Activated T-cell treated with anti-CD3 and anti-CD28 coated beads for 24 hours (primary cell): ENCODE data around the gene GPR6.

Experiments used
- DNase-seq: peaks from one replicate; pipeline ENCODE4 v3.0.0-alpha.2; 2020; ENCODE audit warnings: low read depth

GPR6 gene

DNA sequence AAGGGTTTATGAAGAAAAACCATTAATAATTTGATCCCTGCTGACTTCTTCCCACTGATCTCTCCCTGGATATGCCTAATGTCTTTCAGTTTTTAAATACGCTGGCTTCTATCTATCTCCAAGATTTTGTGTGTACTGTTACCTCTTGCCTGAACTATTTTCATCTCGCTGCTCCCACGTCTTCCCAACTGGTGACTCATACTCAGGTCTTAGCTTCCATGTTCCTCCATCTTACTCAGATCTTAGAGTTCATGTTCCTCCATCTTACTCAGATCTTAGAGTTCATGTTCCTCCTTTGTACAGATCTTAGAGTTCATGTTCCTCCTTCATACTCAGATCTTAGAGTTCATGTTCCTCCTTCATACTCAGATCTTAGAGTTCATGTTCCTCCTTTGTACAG lies 21.6 kb downstream of the GPR6 start:
- DNase-seq, result no peak

DNA sequence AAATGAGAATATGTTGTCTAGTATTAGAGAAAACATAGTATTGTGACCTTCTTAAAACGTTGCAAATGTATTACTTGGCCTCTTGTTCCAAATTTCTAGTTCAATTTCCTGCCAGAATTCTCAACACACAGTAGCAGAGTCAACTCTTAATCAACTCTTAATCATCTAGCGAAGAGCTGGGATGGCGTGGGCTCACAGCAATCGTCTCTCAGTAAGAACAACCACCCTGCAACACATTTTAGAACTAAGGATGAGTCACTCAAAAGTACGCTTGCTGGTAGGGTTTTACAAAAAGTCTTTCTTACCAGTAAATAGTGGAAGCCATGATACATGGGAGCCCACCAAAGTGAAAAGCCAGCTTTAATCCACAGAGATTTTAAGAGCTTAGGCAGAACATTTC lies 24.6 kb downstream of the GPR6 start:
- DNase-seq, result no peak

DNA sequence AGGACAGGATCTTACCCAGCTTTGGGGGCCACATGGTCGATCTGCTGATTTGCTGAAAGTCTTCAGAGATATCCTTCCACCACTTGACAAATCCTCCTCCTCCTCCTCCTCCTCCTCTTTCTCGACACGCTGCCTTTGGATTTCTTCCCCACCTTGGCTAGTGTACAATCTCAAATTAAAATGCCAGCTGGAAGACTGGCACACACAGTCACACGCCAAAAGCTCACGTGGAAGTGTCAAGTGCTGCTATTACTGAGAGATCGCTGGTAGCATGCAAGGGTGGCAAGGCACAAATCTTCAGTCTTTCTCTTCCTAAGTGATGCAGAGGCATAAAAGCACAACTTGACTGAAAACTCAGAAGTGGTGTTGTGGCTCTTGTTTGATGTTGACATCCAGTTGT lies 35.3 kb downstream of the GPR6 start:
- DNase-seq, result no peak

DNA sequence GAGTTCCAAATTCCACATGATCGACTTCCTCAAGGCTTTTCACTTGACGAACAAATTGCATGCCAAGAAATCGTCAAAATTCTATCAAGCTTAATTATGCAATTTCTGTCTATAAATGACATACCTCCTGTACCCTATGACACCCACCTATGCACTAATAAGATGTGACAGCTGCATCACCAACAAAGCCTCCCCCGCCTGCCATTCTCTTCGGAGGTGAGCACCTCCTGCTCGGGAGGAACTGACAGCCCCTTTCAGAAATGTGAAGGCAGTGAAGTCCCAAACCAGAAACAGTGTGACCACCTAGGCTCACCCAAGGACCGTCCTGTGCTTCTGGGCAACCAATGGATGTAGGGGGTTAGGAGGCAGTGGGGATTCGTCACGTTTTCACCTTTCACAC lies 37.1 kb downstream of the GPR6 start:
- DNase-seq, result no peak

DNA sequence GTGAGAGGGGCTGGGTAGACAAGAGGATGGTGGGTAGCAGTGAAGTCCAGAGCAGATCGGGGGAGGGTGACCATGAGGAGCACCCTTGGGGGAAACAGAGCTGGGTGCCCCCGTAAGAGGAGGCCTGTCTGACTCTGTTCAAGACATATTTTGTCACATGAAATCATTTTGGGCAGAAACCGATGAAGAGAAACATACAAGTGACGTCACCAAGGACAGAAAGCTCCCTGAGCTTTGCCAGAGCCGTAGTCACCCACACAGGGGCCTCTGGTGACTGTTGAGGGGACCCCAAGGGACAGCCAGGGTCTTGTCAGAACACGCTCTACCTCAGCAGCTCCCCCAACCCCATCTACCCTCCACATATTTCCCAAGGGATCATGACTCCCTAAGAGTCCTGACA lies 39.2 kb downstream of the GPR6 start:
- DNase-seq, result no peak

DNA sequence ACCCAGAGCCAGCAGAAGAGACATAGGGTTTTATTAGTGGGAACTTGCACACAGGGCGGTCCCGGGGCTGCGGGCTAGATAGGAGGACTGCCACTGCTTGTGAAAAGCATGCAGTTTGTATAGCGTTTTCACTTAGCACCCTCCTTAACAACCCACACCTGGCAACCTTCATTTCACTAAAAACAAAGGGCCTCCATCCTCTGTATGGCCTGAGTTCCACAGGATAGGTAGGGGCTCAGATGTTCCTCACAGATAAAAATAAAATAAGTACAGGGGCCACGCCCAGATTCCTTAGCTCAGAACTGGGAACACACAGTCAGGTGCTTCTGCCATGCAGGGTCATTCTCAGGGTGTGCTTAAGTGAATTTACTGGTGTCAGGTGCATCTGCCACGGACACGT lies 39.8 kb downstream of the GPR6 start:
- DNase-seq, result no peak

DNA sequence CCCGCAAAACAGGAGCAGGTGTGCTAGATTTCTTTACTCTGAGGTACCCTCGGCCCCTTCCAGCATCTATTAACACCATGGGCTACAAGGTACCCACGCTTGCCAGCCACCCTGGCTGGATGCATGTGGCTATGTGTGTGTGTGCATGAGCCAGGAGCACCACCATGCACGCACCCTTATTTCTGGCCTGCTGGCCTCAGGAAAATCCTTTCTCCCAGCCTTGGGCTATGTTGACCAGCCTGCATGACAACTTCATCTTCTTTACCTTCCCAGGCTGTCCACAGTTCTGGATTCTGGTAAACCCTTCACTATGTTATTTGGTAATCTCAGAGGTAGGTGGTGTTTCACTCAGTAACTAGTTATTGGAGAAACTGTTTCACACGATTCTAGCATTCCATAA lies 40.4 kb downstream of the GPR6 start:
- no peak for DNase-seq

DNA sequence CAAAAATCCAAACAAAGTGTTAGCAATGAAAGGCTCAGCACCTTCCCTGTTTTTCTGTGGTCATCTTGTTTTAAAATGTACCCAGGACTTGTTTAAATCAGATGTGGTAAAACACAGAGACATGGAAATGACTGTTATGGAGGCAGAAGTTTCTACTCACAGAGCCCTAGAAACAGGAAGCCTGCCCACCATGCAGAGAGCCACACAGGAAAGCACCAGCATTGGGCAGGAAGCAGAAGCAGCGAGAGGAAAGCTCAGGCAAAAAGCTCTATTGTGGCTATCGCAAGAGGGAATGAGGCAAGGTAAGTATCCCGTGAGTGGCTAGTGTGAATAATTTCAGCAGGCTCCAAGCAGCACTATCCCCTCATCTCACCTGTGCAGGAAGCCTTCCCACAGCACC lies 42.8 kb downstream of the GPR6 start:
- DNase-seq, result no peak

DNA sequence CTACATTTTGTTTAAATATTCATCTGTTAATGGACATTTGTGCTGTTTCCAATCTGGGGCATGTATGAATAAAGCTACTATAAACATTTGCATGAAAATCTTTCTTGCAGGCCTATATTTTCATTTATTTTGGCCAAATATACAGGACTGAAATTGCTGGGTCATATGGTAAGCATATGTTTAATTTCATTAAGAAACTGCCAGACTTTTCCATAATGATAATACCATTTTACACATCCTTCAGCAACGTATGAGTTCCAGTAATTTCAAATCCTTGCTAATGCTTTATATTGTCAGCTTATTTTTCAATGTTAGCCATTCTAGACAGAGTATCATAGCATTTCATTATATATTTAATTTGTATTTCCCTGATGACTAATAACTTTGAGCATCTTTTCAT lies 51.0 kb downstream of the GPR6 start:
- no peak for DNase-seq
